ENCODE results near the gene ABCD4.
"Not testable (repeated sequence)": the region's sequence is repeated elsewhere in the genome, so short reads cannot be mapped to it uniquely, and the experiment has no call there.

ABCD4 gene

DNA sequence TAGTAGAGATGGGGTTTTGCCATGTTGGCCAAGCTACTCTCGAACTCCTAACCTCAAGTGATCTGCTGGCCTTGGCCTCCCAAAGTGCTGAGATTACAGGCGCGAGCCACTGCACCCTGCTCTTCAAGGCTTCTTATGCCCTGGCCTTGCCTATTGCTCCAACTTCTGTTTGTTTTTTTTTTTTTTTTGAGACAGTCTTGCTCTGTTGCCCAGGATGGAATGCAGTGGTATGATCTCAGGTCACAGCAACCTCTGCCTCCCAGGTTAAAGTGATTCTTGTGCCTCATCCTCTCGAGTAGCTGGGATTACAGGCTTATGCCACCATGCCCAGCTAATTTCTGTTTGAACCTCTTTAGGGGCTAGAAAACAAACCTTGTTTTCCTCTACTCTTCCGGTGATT, 6.0 kb upstream of the ABCD4 start:
- in situ Hi-C loops (cut with HindIII; ENCODE audit: low sequenced_read_pairs), result no loop called here

- in situ Hi-C loops (cut with HindIII; ENCODE audit: low sequenced_read_pairs), result no loop called here
These were observed 544 bp downstream of the ABCD4 start for GRCh38 chr14:74302152-74302628.

- in situ Hi-C loops (cut with HindIII; ENCODE audit: low sequenced_read_pairs), result no loop called here
These were observed 1.1 kb downstream of the ABCD4 start for GRCh38 chr14:74301594-74302151.

DNA sequence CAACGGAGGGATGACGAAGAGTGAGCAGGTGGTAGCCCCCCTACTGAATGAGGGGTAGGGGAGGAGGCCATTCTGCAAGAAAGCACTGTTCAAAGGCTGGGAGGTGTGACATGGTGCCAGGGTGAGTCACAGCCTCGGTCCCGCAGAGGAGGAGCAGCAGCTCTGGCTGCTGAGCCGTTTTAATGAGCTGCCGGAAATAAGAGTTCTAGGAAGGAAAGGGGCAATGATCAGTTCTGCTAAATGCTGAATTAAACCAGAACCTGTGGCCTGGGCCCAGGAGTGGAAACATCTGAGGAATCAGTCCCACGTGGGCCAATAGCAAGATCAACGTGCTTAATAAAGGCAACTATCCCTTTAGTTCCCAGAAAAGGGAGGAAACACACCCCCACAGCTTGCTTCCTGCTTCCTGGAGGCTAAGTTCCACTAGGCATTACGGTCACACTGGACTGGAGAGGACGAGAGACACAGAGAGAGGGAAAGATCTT, 3.6 kb downstream of the ABCD4 start:
- in situ Hi-C loops (cut with HindIII; ENCODE audit: low sequenced_read_pairs), result loop anchor here (10.0 kb wide), 1 partner anchor 56 kb away; no protein-coding TSS in a partner anchor

GRCh38 chr14:74297986-74298385, 4.7 kb downstream of the ABCD4 start:
- in situ Hi-C loops (cut with HindIII; ENCODE audit: low sequenced_read_pairs), result loop anchor here (10.0 kb wide), 1 partner anchor 57 kb away; no protein-coding TSS in a partner anchor

- in situ Hi-C loops (cut with HindIII; ENCODE audit: low sequenced_read_pairs), result loop anchor here (10.0 kb wide), 1 partner anchor 59 kb away; no protein-coding TSS in a partner anchor
These were observed 6.7 kb downstream of the ABCD4 start for GRCh38 chr14:74296037-74296467.

GRCh38 chr14:74293606-74294005, 9.1 kb downstream of the ABCD4 start:
- in situ Hi-C loops (cut with HindIII; ENCODE audit: low sequenced_read_pairs), result loop anchor here (5.0 to 10.0 kb wide), 2 partner anchors 61 to 219 kb away; no protein-coding TSS in a partner anchor

- in situ Hi-C loops (cut with HindIII; ENCODE audit: low sequenced_read_pairs), result loop anchor here (5.0 to 10.0 kb wide), 2 partner anchors 63 to 220 kb away; no protein-coding TSS in a partner anchor
These were observed 10.7 kb downstream of the ABCD4 start for GRCh38 chr14:74292061-74292460.

DNA sequence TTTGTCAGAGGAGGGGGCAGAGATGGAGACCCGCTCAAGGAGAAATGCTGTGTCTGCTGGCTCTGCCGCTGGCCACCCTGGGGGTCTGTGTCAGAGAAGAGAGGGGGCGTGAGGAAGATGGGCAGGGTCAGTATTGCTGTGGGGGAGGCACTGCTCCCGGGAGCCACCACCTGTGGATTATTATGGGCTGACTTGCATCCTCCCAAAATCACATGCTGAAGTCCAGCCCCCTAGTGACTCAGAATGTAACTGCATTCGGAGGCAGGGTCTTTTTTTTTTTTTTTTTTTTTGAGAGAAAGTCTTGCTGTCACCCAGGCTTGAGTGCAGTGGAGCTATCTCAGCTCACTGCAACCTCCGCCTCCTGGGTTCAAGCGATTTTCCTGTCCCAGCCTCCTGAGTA, 12.3 kb downstream of the ABCD4 start:
- in situ Hi-C loops (cut with HindIII; ENCODE audit: low sequenced_read_pairs), result loop anchor here (5.0 to 10.0 kb wide), 2 partner anchors 64 to 222 kb away; no protein-coding TSS in a partner anchor

DNA sequence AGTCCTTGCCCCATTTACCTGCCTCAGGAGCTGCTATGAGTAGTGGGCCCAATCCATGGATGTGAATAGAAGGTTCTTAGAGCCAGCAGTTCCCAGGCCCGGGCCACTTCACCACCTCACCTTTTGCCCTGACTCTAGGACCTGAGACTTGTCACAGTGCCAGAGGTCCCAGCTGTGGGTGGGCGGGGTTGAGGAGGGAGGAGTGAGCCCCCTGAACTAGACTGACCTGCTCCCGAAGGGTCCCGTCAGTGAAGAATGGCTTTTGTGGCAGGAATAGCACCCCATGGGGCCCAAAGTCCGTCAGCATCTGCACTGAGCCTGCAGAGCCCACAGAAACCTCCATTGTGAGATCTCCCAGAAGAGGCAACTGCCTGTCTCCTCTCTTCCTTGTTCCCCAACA, 12.9 kb downstream of the ABCD4 start:
- in situ Hi-C loops (cut with HindIII; ENCODE audit: low sequenced_read_pairs), result loop anchor here (5.0 to 10.0 kb wide), 2 partner anchors 65 to 222 kb away; no protein-coding TSS in a partner anchor

DNA sequence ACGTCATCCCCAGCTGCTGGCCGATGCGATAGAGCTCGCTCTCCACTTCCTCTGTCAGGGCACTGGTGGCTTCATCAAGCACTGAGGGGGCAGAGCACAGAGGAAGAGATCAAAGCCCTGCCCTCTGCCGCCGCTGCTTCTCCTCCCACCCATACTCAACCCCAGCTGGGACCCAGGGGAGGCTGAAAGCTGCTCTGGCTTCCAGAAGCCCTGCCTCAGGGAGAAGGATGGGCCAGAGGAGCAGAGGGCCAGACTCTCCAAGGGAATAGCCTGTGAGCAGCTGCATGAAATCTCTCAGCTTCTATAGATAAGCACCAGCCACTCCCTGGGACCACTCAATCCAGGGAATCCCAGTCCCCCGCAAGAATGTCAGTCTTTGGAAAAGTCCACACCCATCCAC, 16.0 kb downstream of the ABCD4 start:
- in situ Hi-C loops (cut with HindIII; ENCODE audit: low sequenced_read_pairs), result no loop called here

- in situ Hi-C loops (cut with HindIII; ENCODE audit: low sequenced_read_pairs), result no loop called here
These were observed 21.7 kb downstream of the ABCD4 start for GRCh38 chr14:74281069-74281468.

DNA sequence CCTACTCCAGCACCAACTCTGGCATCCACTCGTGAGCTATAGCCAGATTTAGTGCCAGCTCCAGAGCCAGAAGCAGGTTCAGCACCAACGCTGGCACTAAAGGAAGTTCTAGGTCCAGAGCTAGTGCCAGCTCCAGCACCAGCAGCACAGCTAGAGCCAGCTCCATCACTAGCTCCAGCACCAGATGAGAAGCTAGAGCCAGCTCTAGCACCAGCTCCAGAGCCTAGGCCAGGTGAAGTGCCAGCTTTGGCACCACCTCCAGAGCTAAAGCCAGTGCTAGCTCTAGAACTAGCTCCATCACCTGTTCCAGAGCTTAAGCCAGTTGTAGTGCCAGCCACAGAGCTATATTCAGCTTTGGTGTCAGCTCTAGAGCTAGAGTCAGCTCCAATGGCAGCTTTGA, 24.7 kb downstream of the ABCD4 start:
- in situ Hi-C loops (cut with HindIII; ENCODE audit: low sequenced_read_pairs), result no loop called here

GRCh38 chr14:74275241-74275841, 27.4 kb downstream of the ABCD4 start:
- in situ Hi-C loops (cut with HindIII; ENCODE audit: low sequenced_read_pairs), result no loop called here

DNA sequence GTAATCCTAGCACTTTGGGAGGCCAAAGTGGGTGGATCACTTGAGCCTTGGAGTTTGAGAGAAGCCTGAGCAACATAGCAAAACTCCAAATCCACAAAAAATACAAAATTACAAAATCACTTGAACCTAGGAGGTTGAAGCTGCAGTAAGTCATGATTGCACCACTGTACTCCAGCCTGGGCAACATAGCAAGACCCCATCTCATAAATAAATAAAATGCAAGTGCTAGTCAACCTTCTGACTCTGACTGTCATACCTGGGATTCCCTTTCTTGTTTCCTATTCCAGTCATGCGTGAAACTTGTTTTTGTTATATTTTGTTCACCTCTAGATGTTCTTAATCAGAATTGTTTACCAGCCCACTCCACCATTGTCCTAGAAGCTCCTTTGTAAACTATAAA, 31.4 kb downstream of the ABCD4 start:
- in situ Hi-C loops (cut with HindIII; ENCODE audit: low sequenced_read_pairs), result no loop called here

GRCh38 chr14:74270382-74271177, 32.2 kb downstream of the ABCD4 start:
- in situ Hi-C loops (cut with HindIII; ENCODE audit: low sequenced_read_pairs), result not testable (repeated sequence)

GRCh38 chr14:74267588-74267987, 35.1 kb downstream of the ABCD4 start:
- in situ Hi-C loops (cut with HindIII; ENCODE audit: low sequenced_read_pairs), result no loop called here

DNA sequence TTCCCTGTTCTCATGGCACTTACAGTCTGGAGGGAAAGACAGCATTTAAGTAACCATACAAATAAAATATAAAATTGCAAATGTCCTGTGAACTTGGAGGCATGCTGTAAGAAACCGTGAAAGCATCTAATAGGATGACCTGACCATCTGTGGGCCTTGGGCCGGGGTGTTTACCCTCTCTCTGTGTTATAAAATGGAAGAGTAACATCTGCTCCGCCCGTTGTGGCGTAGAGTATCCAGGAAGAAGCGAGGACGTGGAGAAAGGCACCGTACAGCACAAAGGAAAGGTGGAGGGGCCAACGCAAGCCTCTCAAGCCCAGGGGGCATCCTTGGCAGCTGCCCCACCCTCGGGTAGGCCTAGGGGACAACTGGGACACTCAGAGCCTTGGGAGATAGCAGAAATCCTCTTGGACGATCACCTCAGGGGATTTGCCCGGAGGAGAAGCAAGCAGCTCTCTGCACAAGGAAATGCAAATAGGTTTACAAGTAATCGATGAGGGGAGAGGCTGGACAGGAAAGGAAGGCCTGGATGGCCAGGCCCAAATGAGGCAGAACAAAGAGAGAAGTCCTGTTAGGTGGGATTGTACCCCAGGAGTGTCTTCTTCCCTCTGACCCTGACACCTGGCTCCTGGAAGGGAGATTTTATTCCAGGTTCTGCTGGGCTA, 37.3 kb downstream of the ABCD4 start:
- in situ Hi-C loops (cut with HindIII; ENCODE audit: low sequenced_read_pairs), result no loop called here

DNA sequence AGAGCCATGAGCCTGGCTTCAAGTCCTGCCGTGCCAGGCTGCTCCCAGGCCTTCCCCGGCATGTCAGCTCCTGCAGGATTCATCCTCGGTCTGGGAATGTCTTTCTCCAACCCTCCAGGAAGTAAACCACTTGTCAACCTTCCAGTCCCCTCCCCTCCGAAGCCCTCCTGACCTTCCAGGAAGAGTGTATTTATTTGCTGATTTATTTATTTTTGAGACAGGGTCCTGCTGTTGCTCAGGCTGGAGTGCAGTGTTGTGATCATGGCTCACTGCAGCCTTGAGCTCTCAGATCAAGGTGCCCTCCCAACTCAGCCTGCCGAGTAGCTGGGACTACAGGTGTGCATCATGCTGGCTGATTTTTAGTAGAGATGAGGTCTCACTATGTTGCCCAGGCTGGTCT, 38.8 kb downstream of the ABCD4 start:
- in situ Hi-C loops (cut with HindIII; ENCODE audit: low sequenced_read_pairs), result no loop called here

- in situ Hi-C loops (cut with HindIII; ENCODE audit: low sequenced_read_pairs), result no loop called here
These were observed 39.6 kb downstream of the ABCD4 start for GRCh38 chr14:74263181-74263580.

GRCh38 chr14:74262076-74262475, 40.7 kb downstream of the ABCD4 start:
- in situ Hi-C loops (cut with HindIII; ENCODE audit: low sequenced_read_pairs), result no loop called here
